Testis (tissue), 2 donors: ENCODE measurements around the gene STRAP.

Source experiments
- CTCF ChIP-seq, 3 experiments: fragments of 450-650 bp in 2 of 3; fragments of 200-600 bp in 1 of 3; sonication (generic) in 1 of 3; IDR thresholded peaks; one replicate each; pipeline ENCODE4 v1.5.1; 2016 to 2019; ENCODE audit warnings: antibody characterized with exemption in 3 of 3, mild to moderate bottlenecking in 2 of 3, moderate library complexity in 1 of 3
- POLR2A ChIP-seq: fragments of 450-650 bp; IDR thresholded peaks from one replicate; pipeline ENCODE4 v1.6.1; 2017; ENCODE audit warnings: antibody characterized with exemption, mild to moderate bottlenecking, moderate library complexity

DNA sequence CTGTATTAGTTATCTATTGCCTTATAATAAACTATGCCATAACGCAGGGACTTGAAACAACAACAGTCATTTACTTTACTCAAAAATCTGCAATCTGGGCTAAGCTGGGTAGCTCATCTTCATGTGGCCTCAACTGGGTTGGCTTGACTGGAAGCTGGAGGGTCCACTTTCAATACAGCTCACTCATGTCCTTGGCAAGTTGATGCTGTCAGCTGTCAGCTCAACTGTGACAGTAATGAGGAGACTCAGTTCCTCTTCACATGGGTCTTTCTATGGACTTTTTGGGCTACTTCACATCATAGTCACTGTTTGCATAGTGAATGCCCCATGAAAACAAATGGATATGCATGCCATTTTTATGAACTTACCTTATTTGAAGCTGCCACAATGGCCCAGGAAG lies 33.6 kb upstream of the STRAP start:
- TF ChIP-seq POLR2A (no peak), CTCF (IDR thresholded peaks at IDR 0.05) (no peak)
